GM12873 (cell line): Measurements from ENCODE around the gene GPR26.

Source experiments
- TF ChIP-seq, protein P1 (sequence below): IDR thresholded peaks from 2 replicates; pipeline ENCODE4 v1.5.1; 2012; ENCODE audit warnings: low read depth, mild to moderate bottlenecking, moderate library complexity, low read length, control low read depth; ENCODE audit not compliant: insufficient read depth; ENCODE audit errors: missing control alignments

GPR26 gene

DNA sequence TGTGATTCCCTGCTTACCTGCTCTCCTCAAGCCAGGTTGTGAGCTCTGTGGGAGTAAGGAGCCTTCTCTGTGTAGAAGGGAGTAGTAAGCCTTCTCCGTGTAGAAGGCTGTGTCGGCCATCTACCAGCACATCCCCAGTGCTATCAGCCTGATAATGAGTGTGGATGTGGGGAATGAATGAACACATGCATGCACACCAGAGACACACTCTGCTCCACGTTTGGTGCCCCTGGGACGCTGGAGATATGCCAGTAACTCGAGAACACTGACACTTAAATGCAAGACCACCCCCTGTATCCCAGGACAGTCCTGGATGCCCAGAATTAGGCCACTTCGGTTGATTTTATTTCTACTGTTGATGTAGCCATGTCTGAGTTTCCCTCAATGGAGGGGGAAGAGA, 21.1 kb upstream of the GPR26 start:
- TF ChIP-seq, protein P1, sequence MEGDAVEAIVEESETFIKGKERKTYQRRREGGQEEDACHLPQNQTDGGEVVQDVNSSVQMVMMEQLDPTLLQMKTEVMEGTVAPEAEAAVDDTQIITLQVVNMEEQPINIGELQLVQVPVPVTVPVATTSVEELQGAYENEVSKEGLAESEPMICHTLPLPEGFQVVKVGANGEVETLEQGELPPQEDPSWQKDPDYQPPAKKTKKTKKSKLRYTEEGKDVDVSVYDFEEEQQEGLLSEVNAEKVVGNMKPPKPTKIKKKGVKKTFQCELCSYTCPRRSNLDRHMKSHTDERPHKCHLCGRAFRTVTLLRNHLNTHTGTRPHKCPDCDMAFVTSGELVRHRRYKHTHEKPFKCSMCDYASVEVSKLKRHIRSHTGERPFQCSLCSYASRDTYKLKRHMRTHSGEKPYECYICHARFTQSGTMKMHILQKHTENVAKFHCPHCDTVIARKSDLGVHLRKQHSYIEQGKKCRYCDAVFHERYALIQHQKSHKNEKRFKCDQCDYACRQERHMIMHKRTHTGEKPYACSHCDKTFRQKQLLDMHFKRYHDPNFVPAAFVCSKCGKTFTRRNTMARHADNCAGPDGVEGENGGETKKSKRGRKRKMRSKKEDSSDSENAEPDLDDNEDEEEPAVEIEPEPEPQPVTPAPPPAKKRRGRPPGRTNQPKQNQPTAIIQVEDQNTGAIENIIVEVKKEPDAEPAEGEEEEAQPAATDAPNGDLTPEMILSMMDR, result no peak

DNA sequence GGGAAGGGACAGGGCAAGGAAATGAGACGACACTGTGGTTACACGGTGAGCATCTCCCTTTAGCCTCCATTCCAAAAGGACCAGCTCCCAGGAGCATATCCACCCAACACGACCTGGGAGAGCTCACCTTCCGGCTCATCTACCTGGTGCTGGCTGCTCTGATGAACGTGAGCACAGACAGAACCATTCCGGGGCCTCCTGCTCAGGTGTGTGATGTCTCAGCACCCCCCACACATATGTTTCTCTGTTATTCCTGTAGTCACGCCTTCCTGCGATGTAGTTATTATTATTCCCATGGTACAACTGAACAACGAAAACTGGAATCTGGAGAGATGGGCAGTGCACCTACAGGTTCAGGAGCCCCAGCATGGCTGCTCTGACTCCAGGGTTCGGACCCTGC, 20.5 kb upstream of the GPR26 start:
- TF ChIP-seq, protein P1, result no peak

DNA sequence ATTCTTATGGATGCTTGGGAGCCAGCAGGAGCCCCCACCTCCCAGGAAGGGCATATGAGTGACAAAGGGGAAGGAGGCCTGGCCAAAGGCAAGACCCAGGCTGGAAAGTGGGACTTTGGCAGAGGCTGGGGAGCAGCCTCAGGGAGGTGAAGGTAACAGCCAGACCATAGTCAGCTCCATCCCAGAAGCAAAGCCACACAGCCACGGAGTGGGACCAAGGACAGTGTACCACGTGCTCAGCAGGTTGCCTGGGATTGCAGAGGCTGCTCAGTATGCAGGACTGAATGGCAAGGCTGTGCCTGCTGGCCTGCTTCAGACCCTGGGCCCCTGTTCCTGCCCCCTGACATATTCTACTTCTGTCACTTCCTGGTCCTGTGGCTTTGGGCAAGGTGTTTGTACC, 17.6 kb upstream of the GPR26 start:
- TF ChIP-seq, protein P1, result no peak

DNA sequence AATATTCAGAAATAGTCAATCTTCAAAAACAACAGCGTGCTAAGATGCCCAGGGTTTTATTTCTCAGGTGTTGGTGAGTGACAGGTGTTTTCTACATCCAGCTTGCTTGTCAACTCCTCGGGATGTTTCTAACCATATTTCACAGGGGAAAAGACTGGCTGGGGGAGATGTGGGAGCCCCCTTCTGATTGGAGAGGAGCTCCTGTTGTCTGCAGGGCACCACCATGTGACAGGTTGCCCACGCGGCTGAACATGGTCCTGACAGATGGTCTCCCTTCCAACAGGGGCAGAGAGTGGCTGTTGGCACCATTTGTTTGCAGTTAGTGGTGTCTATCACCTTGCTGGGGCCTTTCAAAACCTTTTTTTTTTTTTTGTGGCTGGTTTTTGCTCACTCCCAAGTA, 16.5 kb upstream of the GPR26 start:
- TF ChIP-seq, protein P1, result no peak

DNA sequence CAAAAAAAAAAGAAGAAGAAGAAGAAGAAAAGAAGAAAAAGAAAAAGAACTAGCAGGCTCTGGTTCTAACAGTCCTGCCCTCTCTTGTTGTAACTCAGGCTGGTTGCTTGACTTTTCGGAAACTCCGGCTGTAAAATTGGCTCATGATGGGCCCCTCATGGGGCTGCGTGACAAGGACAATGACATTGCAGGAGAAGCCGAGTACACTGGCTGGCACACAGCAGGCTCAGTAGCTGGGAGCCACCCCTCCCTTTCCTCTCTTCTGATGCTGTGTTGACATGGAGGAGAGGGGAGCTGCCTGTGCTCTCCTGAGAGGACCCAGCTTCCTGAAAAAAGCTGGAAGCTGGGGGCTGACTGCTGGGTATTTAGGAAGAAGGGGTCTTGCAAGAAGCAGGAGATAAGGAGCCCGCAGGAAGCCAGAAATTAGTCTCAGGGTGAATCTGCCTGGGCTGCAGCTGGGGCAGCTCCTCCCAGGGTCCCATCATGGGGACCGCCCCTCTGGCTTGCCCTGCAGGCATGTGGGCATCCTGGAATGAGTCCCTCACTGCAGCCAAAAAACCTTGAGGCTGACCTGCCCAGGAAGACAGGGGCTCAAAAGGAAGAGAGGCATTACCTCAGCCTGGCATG, 14.6 kb upstream of the GPR26 start:
- TF ChIP-seq, protein P1, result no peak

GRCh38 chr10:123655751-123656150, 10.4 kb upstream of the GPR26 start:
- TF ChIP-seq, protein P1, result no peak

DNA sequence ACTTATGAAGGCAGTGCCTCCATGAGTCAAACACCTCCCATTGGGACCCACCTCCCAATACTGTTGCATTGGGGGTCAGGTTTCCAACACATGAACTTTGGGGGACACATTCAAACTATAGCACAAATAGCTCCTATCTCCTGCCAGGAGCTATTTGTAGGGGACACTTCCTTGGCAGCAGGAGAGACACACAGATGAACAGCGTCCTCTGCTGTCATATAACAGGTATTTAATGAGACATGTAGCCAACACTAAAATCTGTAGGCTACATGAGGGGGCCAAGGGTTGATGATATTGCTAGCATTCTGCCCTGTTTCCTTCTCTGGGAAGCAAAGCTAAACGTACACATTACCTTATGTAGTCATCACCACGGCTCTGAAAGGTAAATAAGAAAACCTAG, 2.6 kb upstream of the GPR26 start:
- TF ChIP-seq, protein P1, result no peak
